ENCODE results near the gene FAM200B. TPM values are rescaled to one million over a fixed set of nuclear protein-coding genes. Genes with fewer than 3 reads are reported as not detected.

FAM200B gene
- polyA plus RNA-seq, 2 of the 4 experiments (the other 2 are of a cell fraction): 40.8 to 41.6 TPM

GRCh38 chr4:15657366-15657765 is 24.3 kb upstream of the FAM200B start:
- FAIRE-seq (no peak), ATAC-seq (no peak), DNase-seq (ENCODE audit: low read depth in 1 of 2, low spot score in 1 of 2) (no peak)
- POLR2A ChIA-PET: no interaction called here
- CTCF ChIA-PET: interaction anchor here (0.6 kb wide), 1 partner anchor 60 kb away, joined by 3 read pairs; no protein-coding TSS in a partner anchor
- H3K9me3 ChIP-seq: no peaks in the 10 kb centered on the region
- peaks cover 27% of the 10 kb centered on the region; the same call in 2 of the 3 replicates for H3K4me1 ChIP-seq
- H3K27ac ChIP-seq: no peak overlapping the region
- TF ChIP-seq, protein P1, sequence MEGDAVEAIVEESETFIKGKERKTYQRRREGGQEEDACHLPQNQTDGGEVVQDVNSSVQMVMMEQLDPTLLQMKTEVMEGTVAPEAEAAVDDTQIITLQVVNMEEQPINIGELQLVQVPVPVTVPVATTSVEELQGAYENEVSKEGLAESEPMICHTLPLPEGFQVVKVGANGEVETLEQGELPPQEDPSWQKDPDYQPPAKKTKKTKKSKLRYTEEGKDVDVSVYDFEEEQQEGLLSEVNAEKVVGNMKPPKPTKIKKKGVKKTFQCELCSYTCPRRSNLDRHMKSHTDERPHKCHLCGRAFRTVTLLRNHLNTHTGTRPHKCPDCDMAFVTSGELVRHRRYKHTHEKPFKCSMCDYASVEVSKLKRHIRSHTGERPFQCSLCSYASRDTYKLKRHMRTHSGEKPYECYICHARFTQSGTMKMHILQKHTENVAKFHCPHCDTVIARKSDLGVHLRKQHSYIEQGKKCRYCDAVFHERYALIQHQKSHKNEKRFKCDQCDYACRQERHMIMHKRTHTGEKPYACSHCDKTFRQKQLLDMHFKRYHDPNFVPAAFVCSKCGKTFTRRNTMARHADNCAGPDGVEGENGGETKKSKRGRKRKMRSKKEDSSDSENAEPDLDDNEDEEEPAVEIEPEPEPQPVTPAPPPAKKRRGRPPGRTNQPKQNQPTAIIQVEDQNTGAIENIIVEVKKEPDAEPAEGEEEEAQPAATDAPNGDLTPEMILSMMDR (IDR thresholded peaks at IDR 0.05): no peak
- TF ChIP-seq HDAC2 (IDR thresholded peaks at IDR 0.05): no peak
- no peak for TF ChIP-seq FOXS1 (CRISPR knock-in tag; IDR thresholded peaks at IDR 0.05)
- TF ChIP-seq NPAS2 (CRISPR knock-in tag; IDR thresholded peaks at IDR 0.05; ENCODE audit: borderline replicate concordance): no peak
- no peak for TF ChIP-seq USF2 (IDR thresholded peaks at IDR 0.05)
- no peak for TF ChIP-seq BHLHE40 (IDR thresholded peaks at IDR 0.05; ENCODE audit: low read depth, low read length)
- no peak for TF ChIP-seq NR3C1 (IDR thresholded peaks at IDR 0.05)
- TF ChIP-seq HEYL (CRISPR knock-in tag; IDR thresholded peaks at IDR 0.05): no peak
- no peak for TF ChIP-seq RARB (CRISPR knock-in tag; IDR thresholded peaks at IDR 0.05)
- no peak for TF ChIP-seq CBX2 (IDR thresholded peaks at IDR 0.05; ENCODE audit: borderline replicate concordance, low read depth)
- H3K4me3 ChIP-seq: no peak overlapping the region
- no peak overlapping the region for H3K4me2 ChIP-seq

GRCh38 chr4:15658136-15658770 is 23.4 kb upstream of the FAM200B start:
- ChIA-PET CTCF (no interaction called here), POLR2A (no interaction called here)
- Histone ChIP-seq H3K4me1 (peaks cover 18% of the 10 kb centered on the region; the same call in 2 of the 3 replicates), H3K27ac (peak overlapping the region in 1 of 2 experiments; percentile 53; a peak in 2 of 6 replicates), H3K9me3 (no peaks in the 10 kb centered on the region), H3K4me2 (no peak overlapping the region), H3K4me3 (no peak overlapping the region)
- FAIRE-seq (no peak), ATAC-seq (no peak), DNase-seq (ENCODE audit: low read depth in 1 of 2, low spot score in 1 of 2) (no peak)
- WGBS (ENCODE audit: missing lambda C conversion rate): 81% methylated on average over 4 of the region's 4 CpGs
- TF ChIP-seq JUNB (IDR thresholded peaks at IDR 0.05) (no peak), MAFK (IDR thresholded peaks at IDR 0.05; ENCODE audit: partially characterized antibody) (no peak), BHLHE40 (IDR thresholded peaks at IDR 0.05; ENCODE audit: low read depth, low read length) (no peak), GATA3 (IDR thresholded peaks at IDR 0.05; ENCODE audit: borderline replicate concordance) (no peak)

DNA sequence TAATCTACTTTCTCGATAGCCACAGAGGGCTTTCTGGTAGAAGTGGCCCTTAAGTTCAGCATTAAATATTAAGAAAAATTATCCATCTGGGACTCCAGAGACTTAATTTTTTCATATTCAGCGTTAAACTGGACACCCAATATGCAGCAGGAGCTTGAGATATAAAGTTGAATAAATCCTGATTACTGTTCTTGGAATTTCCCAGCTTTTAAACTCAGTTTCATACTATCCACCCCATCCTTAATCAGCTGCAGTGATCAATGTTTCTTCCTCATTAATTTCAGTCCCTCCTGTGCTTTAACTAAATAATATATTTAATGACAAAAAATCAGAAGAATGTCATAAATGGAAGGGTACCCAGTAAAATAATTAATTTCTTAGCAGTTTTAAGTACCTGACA is 22.8 kb upstream of the FAM200B start:
- TF ChIP-seq KDM5A (IDR thresholded peaks at IDR 0.05): no peak
- no peak for TF ChIP-seq CHD4 (IDR thresholded peaks at IDR 0.05; ENCODE audit: borderline replicate concordance)
- TF ChIP-seq, protein P2, sequence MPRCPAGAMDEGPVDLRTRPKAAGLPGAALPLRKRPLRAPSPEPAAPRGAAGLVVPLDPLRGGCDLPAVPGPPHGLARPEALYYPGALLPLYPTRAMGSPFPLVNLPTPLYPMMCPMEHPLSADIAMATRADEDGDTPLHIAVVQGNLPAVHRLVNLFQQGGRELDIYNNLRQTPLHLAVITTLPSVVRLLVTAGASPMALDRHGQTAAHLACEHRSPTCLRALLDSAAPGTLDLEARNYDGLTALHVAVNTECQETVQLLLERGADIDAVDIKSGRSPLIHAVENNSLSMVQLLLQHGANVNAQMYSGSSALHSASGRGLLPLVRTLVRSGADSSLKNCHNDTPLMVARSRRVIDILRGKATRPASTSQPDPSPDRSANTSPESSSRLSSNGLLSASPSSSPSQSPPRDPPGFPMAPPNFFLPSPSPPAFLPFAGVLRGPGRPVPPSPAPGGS (IDR thresholded peaks at IDR 0.05): no peak
- CTCF ChIA-PET: no interaction called here

More for the DNA sequence above, 22.8 kb upstream of the FAM200B start:
- Histone ChIP-seq H3K27ac (no peak overlapping the region), H3K4me3 (no peak overlapping the region), H3K4me2 (no peak overlapping the region), H3K9me3 (no peaks in the 10 kb centered on the region), H3K4me1 (peaks cover 18% of the 10 kb centered on the region; the same call in 2 of the 3 replicates)
- POLR2A ChIA-PET: no interaction called here
- ATAC-seq (no peak), FAIRE-seq (no peak), DNase-seq (ENCODE audit: low read depth in 1 of 2, low spot score in 1 of 2) (no peak)
- WGBS (ENCODE audit: missing lambda C conversion rate): 91% methylated on average over 2 of the region's 2 CpGs
